Progenitor cell of endocrine pancreas (in vitro differentiated cells): ENCODE results near the gene CTAGE9. TPM values are rescaled to one million over a fixed set of nuclear protein-coding genes. Genes with fewer than 3 reads are reported as not detected.
"Not testable (repeated sequence)": the region's sequence is repeated elsewhere in the genome, so short reads cannot be mapped to it uniquely, and the experiment has no call there.

Experiments
- DNase-seq: peaks from one replicate; pipeline ENCODE4 v3.0.0; 2021; ENCODE audit warnings: low spot score; ENCODE audit not compliant: unreplicated experiment
- H3K27ac Mint-ChIP-seq: 2 replicates; pipeline ENCODE4 v1.8.0; 2021; ENCODE audit warnings: mild to moderate bottlenecking, moderate library complexity, mixed read lengths
- H3K27me3 Mint-ChIP-seq: 2 replicates; pipeline ENCODE4 v1.8.0; 2021; ENCODE audit warnings: mixed read lengths
- H3K36me3 Mint-ChIP-seq: 2 replicates; pipeline ENCODE4 v1.8.0; 2022; ENCODE audit warnings: mixed read lengths; ENCODE audit not compliant: insufficient read depth
- H3K4me1 Mint-ChIP-seq: 2 replicates; pipeline ENCODE4 v1.8.0; 2021; ENCODE audit warnings: low read depth, mixed read lengths
- H3K4me3 Mint-ChIP-seq: 2 replicates; pipeline ENCODE4 v1.8.0; 2021; ENCODE audit warnings: low read depth, mild to moderate bottlenecking, moderate library complexity, mixed read lengths
- H3K9me3 Mint-ChIP-seq: 2 replicates; pipeline ENCODE4 v1.8.0; 2021; ENCODE audit warnings: low read depth, mixed read lengths
- CTCF ChIP-seq: fragments of 200-600 bp; sonication (generic); IDR thresholded peaks from one replicate; pipeline ENCODE4 v1.5.0; 2021; ENCODE audit warnings: antibody characterized with exemption, mild to moderate bottlenecking; ENCODE audit not compliant: unreplicated experiment
- total RNA-seq: library from RNA; stranded (reverse); gene quantifications from 2 replicates; pipeline ENCODE4 v1.2.1, GENCODE V29; 2021

Gene CTAGE9
- total RNA-seq, 1 donor from 2014 or later = not detected

DNA sequence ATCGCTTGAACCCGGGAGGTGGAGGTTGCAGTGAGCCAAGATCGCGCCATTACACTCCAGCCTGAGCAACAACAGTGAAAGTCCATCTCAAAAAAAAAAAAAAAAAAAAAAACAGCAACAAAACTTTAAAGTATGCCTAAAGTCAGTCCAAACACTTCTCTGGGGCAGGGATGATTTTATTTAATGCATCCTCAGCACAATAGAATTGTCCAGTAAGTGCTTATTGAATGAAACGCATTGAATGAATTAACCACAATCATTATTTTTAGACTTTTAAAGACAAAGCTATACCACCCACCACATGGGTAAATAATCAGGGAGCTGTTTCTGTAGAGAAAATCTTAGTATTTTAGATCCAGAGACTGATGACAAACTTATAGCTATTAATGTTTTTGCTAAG, 16.6 kb upstream of the CTAGE9 start:
- Mint-ChIP-seq H3K4me3 (no peak overlapping the region), H3K36me3 (no peaks in the 10 kb centered on the region), H3K27ac (no peak overlapping the region), H3K9me3 (peaks cover 10% of the 10 kb centered on the region), H3K4me1 (peaks cover 3% of the 10 kb centered on the region), H3K27me3 (no peaks in the 10 kb centered on the region)
- no peak for DNase-seq
- no peak for TF ChIP-seq CTCF

DNA sequence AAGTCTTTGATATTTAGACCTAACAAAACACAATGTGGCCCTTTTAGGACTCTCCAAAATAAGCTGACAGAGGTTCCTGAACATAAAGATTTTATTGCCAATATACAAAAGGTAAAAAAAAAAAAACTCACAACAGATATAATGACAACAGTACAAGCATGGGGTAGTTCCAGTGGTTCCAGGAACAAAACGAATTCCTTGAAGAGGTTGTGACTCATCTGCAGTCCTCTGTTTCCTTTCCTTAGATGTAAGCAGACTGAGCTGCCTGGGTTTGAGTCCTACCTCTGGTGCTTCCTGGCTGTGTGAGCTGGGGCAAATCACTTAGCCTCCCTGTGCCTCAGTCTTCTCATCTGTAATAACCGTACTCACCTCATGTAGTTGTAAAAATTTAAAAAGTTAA, 13.3 kb upstream of the CTAGE9 start:
- Mint-ChIP-seq H3K36me3 (no peaks in the 10 kb centered on the region), H3K9me3 (peaks cover 6% of the 10 kb centered on the region), H3K4me3 (no peak overlapping the region), H3K27ac (no peak overlapping the region), H3K4me1 (peaks cover 3% of the 10 kb centered on the region), H3K27me3 (no peaks in the 10 kb centered on the region)
- no peak for DNase-seq
- TF ChIP-seq CTCF = no peak

DNA sequence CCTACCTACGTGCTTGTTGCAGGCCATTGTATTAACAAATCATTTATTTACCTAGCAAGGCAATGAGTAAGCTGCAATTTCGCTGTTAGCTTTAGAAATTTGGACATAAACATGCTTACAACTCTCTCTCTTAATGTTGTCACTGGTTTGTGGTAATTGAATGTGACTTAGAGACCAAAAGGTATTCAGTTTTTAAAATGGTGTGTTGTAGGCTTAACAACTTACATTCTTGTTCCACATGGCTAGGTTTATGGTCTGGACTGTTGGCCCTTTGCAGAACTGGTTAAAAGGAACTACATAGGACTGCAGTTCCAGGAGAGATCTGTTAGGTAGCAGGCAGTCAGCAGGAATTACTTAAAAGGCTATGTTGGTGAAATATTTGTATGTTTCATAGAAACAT, 10.3 kb upstream of the CTAGE9 start:
- Mint-ChIP-seq H3K9me3 (peaks cover 1% of the 10 kb centered on the region), H3K27ac (no peak overlapping the region), H3K36me3 (no peaks in the 10 kb centered on the region), H3K27me3 (no peaks in the 10 kb centered on the region), H3K4me1 (peaks cover 3% of the 10 kb centered on the region), H3K4me3 (no peak overlapping the region)
- no peak for TF ChIP-seq CTCF
- no peak for DNase-seq

DNA sequence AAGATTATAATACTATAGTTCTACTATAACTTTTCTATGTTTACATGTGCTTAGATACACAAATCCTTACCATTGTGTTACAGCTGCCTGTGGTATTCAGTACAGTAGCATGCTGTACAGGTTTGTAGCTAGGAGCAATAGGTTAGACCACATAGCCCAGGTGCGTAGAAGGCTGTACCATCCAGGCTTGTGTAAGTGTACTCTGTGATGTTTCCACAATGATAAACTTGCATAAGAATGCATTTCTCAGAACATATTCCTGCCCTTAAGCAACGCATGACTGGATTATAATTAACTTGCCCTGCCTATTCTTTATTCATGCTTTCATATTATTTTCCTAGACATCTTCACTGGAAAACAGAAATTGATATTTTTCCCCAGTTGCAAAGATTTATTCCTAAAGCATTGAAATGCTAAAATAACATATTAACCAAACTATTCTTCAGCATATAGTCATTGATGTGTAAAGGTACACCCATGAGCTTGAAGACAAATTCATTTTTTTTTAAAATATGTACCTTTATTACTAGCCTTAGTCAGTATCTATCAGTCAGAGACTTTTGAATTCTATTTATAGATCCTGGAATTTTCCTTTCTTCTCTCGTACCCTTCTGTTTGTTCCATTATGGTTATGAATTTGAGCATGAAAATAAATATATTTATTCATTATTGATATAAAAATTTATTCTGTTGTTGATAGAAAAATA, 7.2 kb upstream of the CTAGE9 start:
- Mint-ChIP-seq H3K36me3 (no peaks in the 10 kb centered on the region), H3K27me3 (no peaks in the 10 kb centered on the region), H3K27ac (no peak overlapping the region), H3K4me3 (no peak overlapping the region), H3K9me3 (no peaks in the 10 kb centered on the region), H3K4me1 (peaks cover 3% of the 10 kb centered on the region)
- TF ChIP-seq CTCF = no peak
- no peak for DNase-seq

DNA sequence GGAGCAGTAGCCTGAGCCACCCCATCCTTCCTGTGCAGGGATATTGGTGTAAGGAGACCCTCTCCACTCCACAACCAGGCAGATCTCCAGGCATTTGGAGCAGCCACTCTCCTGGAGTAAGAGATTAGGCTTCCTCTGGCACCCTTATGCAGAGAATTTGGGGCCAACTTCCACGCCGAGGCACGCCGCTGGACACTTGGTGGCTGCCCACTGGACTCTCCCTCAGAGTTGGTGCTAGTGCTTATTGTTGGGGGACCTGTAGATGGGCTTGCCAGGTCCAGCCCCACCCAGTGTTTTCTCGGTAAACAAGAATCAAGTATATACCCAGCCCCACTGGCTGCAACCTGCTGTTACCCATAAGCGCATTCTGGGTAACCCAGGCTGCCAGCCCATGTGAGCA, 4.8 kb upstream of the CTAGE9 start:
- H3K4me3 Mint-ChIP-seq, H3K4me1 Mint-ChIP-seq, DNase-seq, H3K36me3 Mint-ChIP-seq, H3K9me3 Mint-ChIP-seq, H3K27me3 Mint-ChIP-seq, H3K27ac Mint-ChIP-seq: not testable (repeated sequence)

DNA sequence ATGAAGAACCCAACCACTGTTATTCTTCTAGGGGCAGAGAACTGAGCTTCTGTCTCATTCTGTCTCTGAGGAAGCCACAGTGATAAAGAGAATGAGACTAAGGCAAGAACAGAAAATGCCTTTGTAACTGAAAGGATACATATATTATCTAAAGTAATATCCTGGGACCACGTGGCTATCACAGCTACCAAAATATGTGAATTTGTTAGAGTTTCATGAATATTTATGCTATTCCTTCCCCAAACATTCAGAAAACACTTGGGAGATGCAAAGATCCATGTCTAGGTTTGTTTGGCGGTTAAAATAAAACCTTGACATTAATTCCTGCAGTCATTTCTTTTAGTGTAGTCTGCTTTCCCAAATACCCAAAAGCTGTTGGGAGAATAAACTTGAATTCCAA, 6.9 kb downstream of the CTAGE9 start:
- H3K27ac Mint-ChIP-seq, DNase-seq, H3K4me1 Mint-ChIP-seq, H3K9me3 Mint-ChIP-seq, H3K4me3 Mint-ChIP-seq, H3K36me3 Mint-ChIP-seq, H3K27me3 Mint-ChIP-seq: not testable (repeated sequence)

GRCh38 chr6:131700851-131701250, 10.0 kb downstream of the CTAGE9 start:
- not testable (repeated sequence) for H3K4me3 Mint-ChIP-seq, DNase-seq, H3K27ac Mint-ChIP-seq, H3K27me3 Mint-ChIP-seq, H3K9me3 Mint-ChIP-seq, H3K36me3 Mint-ChIP-seq, H3K4me1 Mint-ChIP-seq
